Smooth muscle cell (in vitro differentiated cells): ENCODE data around the gene CSRNP3. TPM values are rescaled to one million over a fixed set of nuclear protein-coding genes. Genes with fewer than 3 reads are reported as not detected.
A peak's percentile ranks its signal among the peaks of the same experiment; 100 is the strongest.

ENCODE experiments used
- DNase-seq: peaks from one replicate; lab custom pipeline; 2025; ENCODE audit not compliant: unreplicated experiment; lab: John Stamatoyannopoulos, UW
- H2AFZ ChIP-seq: fragments of 200-600 bp; sonication (generic); 2 replicates; pipeline ENCODE4 v1.6.0; 2016; ENCODE audit warnings: antibody characterized with exemption, low read depth, mild to moderate bottlenecking
- H3F3A ChIP-seq: fragments of 200-600 bp; sonication (generic); 2 replicates; pipeline ENCODE4 v1.6.0; 2017; ENCODE audit warnings: antibody characterized with exemption, low read depth
- H3K27ac ChIP-seq: fragments of 200-600 bp; sonication (generic); 2 replicates; pipeline ENCODE4 v1.5.1; 2016; ENCODE audit warnings: low read depth, mild to moderate bottlenecking
- H3K27me3 ChIP-seq: fragments of 200-600 bp; sonication (generic); 2 replicates; pipeline ENCODE4 v1.6.1; 2016; ENCODE audit warnings: low read depth, mild to moderate bottlenecking
- H3K36me3 ChIP-seq: fragments of 200-600 bp; sonication (generic); 2 replicates; pipeline ENCODE4 v1.5.1; 2016; ENCODE audit warnings: low read depth
- H3K4me1 ChIP-seq: fragments of 200-600 bp; sonication (generic); 2 replicates; pipeline ENCODE4 v1.5.1; 2016; ENCODE audit warnings: low read depth
- H3K4me2 ChIP-seq: fragments of 200-600 bp; sonication (generic); 2 replicates; pipeline ENCODE4 v1.6.0; 2016; ENCODE audit warnings: mild to moderate bottlenecking
- H3K4me3 ChIP-seq: fragments of 200-600 bp; sonication (generic); 2 replicates; pipeline ENCODE4 v1.5.1; 2016; ENCODE audit warnings: mild to moderate bottlenecking
- H3K79me2 ChIP-seq: fragments of 200-600 bp; sonication (generic); 2 replicates; pipeline ENCODE4 v1.6.0; 2016; ENCODE audit warnings: low read depth, mild to moderate bottlenecking
- H3K9ac ChIP-seq: fragments of 200-600 bp; sonication (generic); 2 replicates; pipeline ENCODE4 v1.6.0; 2016; ENCODE audit warnings: low read depth
- H3K9me3 ChIP-seq: fragments of 200-600 bp; sonication (generic); replicated peaks from 2 replicates; pipeline ENCODE4 v1.5.1; 2016; ENCODE audit warnings: low read depth
- H4K20me1 ChIP-seq: fragments of 200-600 bp; sonication (generic); 2 replicates; pipeline ENCODE4 v1.6.0; 2016; ENCODE audit warnings: low read depth
- WGBS: methylation state at CpG from one replicate; pipeline ENCODE4 v1.1.7; 2016; ENCODE audit warnings: low lambda C conversion rate; 5-methylcytosine and 5-hydroxymethylcytosine counted together
- polyA plus RNA-seq: library from polyadenylated mRNA; unstranded; fragments of >200 nt; fragmentation: Nextera tagmentation; extraction: Ambion mirVana; gene quantifications from 2 replicates; pipeline ENCODE4 v1.2.1, GENCODE V29; 2016
- total RNA-seq: library from RNA; depleted of rRNA; stranded (reverse); fragments of >200 nt; gene quantifications from 2 replicates; pipeline ENCODE4 v1.2.3, GENCODE V29; 2014
- TF ChIP-seq, protein P1 (sequence below): fragments of 200-600 bp; sonication (generic); IDR thresholded peaks from 2 replicates; pipeline ENCODE4 v1.5.1; 2017; ENCODE audit warnings: borderline replicate concordance, mild to moderate bottlenecking, antibody characterized with exemption; ENCODE audit not compliant: insufficient read depth, poor library complexity, severe bottlenecking

The CSRNP3 gene
- total and polyA plus RNA-seq, 2 experiments from 2014 or later: 2.8 to 7.1 TPM

DNA sequence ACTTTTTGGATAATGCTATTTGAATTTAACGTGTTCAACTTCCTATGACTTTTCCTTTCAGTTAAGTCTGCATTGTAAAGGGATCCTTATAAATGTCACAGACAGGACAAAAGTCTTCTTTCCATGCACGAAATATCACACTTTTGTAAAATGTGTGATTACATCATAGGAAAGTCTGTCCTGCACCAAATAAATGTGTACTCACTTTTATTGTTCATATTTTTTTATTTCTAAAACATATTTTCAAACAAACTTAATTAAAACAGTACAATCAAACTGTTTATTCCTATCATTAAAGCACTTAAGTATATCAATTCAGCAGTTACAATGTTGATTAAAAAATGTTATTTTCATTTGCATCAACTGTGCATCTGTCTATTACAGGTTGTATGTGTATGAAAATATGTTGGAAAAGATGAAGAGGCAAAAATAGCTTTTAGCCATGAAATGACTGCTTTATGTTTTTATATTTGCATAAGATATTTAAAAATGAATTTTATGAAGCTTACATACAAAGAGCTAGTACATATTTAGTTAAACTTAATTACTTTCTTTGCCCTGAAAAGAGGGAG, 105.6 kb downstream of the CSRNP3 start:
- Histone ChIP-seq H3K36me3 (no peaks in the 10 kb centered on the region), H2AFZ (no peak overlapping the region), H3K4me2 (no peak overlapping the region), H3K27me3 (no peaks in the 10 kb centered on the region), H3F3A (no peaks in the 10 kb centered on the region), H3K9me3 (no peaks in the 10 kb centered on the region), H3K27ac (no peak overlapping the region), H3K9ac (no peak overlapping the region), H3K4me3 (peak overlapping the region; percentile 56), H3K4me1 (peaks cover 28% of the 10 kb centered on the region), H4K20me1 (no peaks in the 10 kb centered on the region), H3K79me2 (no peaks in the 10 kb centered on the region)
- TF ChIP-seq, protein P1, sequence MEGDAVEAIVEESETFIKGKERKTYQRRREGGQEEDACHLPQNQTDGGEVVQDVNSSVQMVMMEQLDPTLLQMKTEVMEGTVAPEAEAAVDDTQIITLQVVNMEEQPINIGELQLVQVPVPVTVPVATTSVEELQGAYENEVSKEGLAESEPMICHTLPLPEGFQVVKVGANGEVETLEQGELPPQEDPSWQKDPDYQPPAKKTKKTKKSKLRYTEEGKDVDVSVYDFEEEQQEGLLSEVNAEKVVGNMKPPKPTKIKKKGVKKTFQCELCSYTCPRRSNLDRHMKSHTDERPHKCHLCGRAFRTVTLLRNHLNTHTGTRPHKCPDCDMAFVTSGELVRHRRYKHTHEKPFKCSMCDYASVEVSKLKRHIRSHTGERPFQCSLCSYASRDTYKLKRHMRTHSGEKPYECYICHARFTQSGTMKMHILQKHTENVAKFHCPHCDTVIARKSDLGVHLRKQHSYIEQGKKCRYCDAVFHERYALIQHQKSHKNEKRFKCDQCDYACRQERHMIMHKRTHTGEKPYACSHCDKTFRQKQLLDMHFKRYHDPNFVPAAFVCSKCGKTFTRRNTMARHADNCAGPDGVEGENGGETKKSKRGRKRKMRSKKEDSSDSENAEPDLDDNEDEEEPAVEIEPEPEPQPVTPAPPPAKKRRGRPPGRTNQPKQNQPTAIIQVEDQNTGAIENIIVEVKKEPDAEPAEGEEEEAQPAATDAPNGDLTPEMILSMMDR: no peak
- WGBS: 75% methylated on average over 2 of the region's 2 CpGs
- DNase-seq: no peak

DNA sequence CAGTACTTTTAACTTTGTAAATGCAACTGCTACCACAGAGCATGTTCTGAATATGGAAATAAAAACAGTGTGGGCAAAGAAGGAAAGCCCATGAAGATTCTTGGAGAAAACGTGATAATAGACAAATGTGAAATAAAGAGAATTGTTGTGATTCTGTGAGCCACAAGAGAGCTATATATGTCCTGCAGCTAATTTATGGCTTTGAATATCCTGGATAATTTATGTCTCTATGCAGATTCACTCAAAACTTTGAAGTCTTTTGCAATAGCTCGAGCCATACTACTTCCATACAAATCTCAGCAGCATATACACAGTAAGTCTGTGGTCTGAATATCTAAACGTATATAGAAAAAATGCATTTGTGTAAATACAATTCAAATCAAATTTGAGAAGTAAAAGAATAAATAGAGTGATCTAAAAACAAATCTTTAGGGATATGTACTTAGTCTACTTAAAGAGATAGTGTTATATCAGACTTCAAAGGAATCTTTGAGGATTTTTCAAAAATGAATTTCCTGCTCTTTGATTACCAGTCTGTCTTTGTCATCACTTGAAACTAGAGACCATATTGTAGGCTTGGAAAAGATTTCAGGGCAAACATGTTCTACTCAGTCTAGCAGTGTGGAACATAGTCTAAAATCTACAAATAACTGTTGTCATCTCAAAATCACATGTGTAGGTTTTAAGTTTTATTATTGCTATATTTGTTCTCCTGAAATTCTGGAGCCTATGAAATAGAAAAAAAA, 107.1 kb downstream of the CSRNP3 start:
- Histone ChIP-seq H3K4me3 (peak overlapping the region; percentile 6), H4K20me1 (no peaks in the 10 kb centered on the region), H3K27me3 (no peaks in the 10 kb centered on the region), H3F3A (no peaks in the 10 kb centered on the region), H2AFZ (peak overlapping the region; percentile 4), H3K4me2 (peak overlapping the region; percentile 69), H3K79me2 (no peaks in the 10 kb centered on the region), H3K27ac (peak overlapping the region; percentile 32), H3K36me3 (no peaks in the 10 kb centered on the region), H3K4me1 (peaks cover 26% of the 10 kb centered on the region), H3K9me3 (no peaks in the 10 kb centered on the region), H3K9ac (no peak overlapping the region)
- TF ChIP-seq, protein P1: no peak
- no peak for DNase-seq
- 21% methylated on average over 3 of the region's 3 CpGs for WGBS

DNA sequence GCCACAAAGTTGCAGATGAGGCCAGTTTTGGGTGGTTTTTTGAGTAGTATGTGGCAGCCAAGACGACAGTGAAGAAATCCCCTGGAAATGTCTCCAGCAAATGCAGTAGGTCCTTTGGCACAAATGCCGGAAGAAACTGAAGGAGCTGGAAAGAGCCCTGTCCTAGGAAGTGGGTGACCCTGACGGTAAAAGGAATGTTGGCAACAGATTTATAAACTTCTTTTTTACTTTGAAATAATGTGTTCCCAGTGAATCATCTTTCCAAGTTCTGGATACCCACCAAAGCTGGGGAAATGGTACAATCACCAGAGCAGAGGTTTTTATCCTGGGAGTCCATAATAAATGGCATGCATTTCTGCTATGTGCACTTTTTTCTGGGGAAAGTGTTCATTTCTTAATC, 112.9 kb downstream of the CSRNP3 start:
- no peak for DNase-seq
- Histone ChIP-seq H3K4me3 (no peak overlapping the region), H3K4me1 (no peaks in the 10 kb centered on the region), H3K9me3 (no peaks in the 10 kb centered on the region), H2AFZ (no peak overlapping the region), H3K9ac (no peak overlapping the region), H4K20me1 (no peaks in the 10 kb centered on the region), H3K27me3 (no peaks in the 10 kb centered on the region), H3F3A (no peaks in the 10 kb centered on the region), H3K36me3 (no peaks in the 10 kb centered on the region), H3K4me2 (no peak overlapping the region), H3K27ac (no peak overlapping the region), H3K79me2 (no peaks in the 10 kb centered on the region)
- TF ChIP-seq, protein P1: no peak
- 70% methylated on average over 3 of the region's 3 CpGs for WGBS
